Measurements from ENCODE around the gene ITIH6. TPM values are rescaled to one million over a fixed set of nuclear protein-coding genes. Genes with fewer than 3 reads are reported as not detected.
"Not testable (repeated sequence)": the region's sequence is repeated elsewhere in the genome, so short reads cannot be mapped to it uniquely, and the experiment has no call there.

Gene ITIH6
- total RNA-seq, 6 experiments from 2014 or later, result not detected

DNA sequence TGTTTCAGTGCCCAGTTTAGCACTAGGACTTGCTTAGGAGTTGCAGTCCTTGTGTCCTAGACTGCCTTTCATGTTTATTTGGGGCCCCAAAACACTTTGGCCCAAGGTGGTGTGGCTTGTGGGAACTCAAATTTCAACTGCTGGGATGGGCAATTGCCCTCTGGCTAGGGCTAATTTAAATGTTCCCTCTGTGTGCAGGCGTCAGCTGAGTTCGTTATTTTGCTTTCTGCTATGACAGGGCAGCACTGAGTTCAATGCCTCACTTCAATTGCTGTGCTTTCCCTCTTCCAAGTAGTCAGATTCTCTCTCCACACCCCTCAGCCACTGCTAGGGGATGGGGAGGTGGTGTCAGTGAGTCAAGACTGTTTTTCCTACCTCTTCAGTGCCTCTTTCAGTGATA lies 51.1 kb downstream of the ITIH6 start:
- Histone ChIP-seq H3K4me3 (no peak overlapping the region), H3K36me3 (no peaks in the 10 kb centered on the region), H3K27me3 (no peaks in the 10 kb centered on the region), H3K9me3 (no peaks in the 10 kb centered on the region), H3K27ac (no peak overlapping the region), H3K4me1 (no peaks in the 10 kb centered on the region)
- no peak for ATAC-seq
- whole genome bisulfite sequencing (ENCODE audit: insufficient coverage, low coverage, low lambda C conversion rate, missing lambda C conversion rate), result 29% methylated on average over 2 of the region's 2 CpGs
- no peak for DNase-seq
- intact Hi-C loops (cut with DNase I), result no loop called here
- TF ChIP-seq, protein P1, sequence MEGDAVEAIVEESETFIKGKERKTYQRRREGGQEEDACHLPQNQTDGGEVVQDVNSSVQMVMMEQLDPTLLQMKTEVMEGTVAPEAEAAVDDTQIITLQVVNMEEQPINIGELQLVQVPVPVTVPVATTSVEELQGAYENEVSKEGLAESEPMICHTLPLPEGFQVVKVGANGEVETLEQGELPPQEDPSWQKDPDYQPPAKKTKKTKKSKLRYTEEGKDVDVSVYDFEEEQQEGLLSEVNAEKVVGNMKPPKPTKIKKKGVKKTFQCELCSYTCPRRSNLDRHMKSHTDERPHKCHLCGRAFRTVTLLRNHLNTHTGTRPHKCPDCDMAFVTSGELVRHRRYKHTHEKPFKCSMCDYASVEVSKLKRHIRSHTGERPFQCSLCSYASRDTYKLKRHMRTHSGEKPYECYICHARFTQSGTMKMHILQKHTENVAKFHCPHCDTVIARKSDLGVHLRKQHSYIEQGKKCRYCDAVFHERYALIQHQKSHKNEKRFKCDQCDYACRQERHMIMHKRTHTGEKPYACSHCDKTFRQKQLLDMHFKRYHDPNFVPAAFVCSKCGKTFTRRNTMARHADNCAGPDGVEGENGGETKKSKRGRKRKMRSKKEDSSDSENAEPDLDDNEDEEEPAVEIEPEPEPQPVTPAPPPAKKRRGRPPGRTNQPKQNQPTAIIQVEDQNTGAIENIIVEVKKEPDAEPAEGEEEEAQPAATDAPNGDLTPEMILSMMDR (IDR thresholded peaks at IDR 0.05), result no peak
- no peak for TF ChIP-seq POLR2A (IDR thresholded peaks at IDR 0.05)

DNA sequence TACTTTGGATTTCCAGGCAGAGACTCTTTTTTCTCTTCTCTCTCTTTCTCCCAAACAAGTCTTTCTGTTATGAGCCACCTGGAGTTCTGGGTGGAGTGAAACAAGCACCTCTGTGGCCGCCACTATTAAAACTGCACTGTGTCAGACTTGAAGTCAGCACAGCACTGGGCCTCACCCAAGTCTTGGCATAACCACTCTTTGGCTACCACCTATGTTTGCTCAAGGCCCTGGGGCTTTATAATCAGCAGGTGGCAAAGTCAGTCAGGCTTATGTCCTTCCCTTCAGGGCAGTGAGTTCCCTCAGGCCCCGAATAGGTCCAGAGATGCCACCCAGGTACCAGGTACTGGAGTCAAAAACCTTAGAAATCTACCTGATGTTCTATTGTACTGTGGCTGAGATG lies 52.4 kb downstream of the ITIH6 start:
- DNase-seq, result peak in 1 of 3 donors; percentile 47
- TF ChIP-seq POLR2A (IDR thresholded peaks at IDR 0.05), result no peak
- TF ChIP-seq, protein P1 (IDR thresholded peaks at IDR 0.05), result no peak
- WGBS (ENCODE audit: insufficient coverage, low coverage, low lambda C conversion rate, missing lambda C conversion rate), result 38% methylated on average over 1 of the region's 2 CpGs
- no peak overlapping the region for H3K4me3 ChIP-seq
- no peaks in the 10 kb centered on the region for H3K9me3 ChIP-seq
- intact Hi-C loops (cut with DNase I), result no loop called here
- H3K27me3 ChIP-seq, result no peaks in the 10 kb centered on the region
- peak; percentile 51 to 77 (median 66) for ATAC-seq
- H3K4me1 ChIP-seq, result no peaks in the 10 kb centered on the region
- no peaks in the 10 kb centered on the region for H3K36me3 ChIP-seq
- H3K27ac ChIP-seq, result no peak overlapping the region

DNA sequence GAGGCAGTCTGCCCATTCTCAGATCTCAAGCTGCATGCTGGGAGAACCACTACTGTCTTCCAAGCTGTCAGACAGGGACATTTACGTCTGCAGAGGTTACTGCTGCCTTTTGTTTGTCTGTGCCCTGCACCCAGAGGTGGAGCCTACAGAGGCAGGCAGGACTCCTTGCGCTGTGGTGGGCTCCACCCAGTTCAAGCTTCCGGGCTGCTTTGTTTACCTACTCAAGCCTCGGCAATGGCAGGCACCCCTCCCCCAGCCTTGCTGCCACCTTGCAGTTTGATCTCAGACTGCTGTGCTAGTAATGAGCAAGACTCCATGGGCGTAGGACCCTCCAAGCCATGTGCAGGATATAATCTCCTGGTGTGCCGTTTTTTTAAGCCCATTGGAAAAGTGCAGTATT lies 59.5 kb downstream of the ITIH6 start:
- H3K36me3 ChIP-seq; ATAC-seq; H3K27me3 ChIP-seq; H3K27ac ChIP-seq; H3K9me3 ChIP-seq; H3K4me3 ChIP-seq; H3K4me1 ChIP-seq; DNase-seq; intact Hi-C loops (cut with DNase I): not testable (repeated sequence)
- WGBS (ENCODE audit: insufficient coverage, low coverage, low lambda C conversion rate, missing lambda C conversion rate), result 51% methylated on average over 2 of the region's 6 CpGs

DNA sequence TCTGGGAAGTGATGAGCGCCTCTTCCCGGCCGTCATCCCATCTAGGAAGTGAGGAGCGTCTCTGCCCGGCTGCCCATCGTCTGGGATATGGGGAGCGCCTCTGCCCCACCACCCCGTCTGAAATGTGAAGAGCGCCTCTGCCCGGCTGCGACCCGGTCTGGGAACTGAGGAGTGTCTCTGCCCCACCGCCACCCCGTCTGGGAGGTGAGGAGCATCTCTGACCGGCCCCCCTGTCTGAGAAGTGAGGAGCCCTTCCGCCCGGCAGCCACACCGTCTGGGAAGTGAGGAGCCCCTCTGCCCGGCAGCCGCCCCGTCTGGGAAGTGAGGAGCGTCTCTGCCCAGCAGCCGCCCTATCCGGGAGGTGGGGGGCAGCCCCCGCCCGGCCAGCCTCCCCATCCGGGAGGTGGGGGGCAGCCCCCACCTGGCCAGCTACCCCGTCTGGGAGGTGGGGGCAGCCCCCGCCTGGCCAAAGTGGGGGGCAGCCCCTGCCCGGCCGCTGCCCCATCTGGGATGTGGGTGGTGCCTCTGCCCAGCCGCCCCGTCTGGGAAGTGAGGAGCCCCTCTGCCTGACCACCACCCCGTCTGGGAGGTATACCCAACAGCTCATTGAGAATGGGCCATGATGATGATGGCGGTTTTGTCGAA lies 61.6 kb downstream of the ITIH6 start:
- ATAC-seq; H3K36me3 ChIP-seq; H3K9me3 ChIP-seq; intact Hi-C loops (cut with DNase I); H3K27ac ChIP-seq; H3K27me3 ChIP-seq; H3K4me3 ChIP-seq; H3K4me1 ChIP-seq; DNase-seq: not testable (repeated sequence)
- WGBS (ENCODE audit: insufficient coverage, low coverage, low lambda C conversion rate, missing lambda C conversion rate), result 70% methylated on average over 3 of the region's 36 CpGs

DNA sequence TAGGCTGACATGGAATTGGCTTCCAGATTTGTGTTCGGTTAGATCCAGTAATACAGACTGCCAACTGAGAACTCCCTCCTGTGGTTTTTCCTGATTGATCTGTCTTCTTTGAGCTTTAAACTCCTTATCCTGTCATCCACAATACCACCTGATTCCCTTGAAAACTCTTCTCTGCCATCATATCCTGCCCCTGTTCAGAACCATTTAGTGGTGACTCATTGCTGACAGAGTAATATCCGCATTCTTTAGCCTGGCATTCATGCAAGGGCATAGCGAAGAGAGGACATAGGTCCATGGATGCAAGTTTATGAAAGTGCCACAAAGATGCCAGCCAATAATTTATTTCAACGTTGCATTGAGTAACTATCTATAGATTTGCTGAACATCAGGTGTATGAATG lies 76.6 kb downstream of the ITIH6 start:
- no peaks in the 10 kb centered on the region for H3K4me1 ChIP-seq
- no peak overlapping the region for H3K4me3 ChIP-seq
- TF ChIP-seq, protein P1 (IDR thresholded peaks at IDR 0.05), result no peak
- ATAC-seq (no peak), DNase-seq (no peak)
- no peaks in the 10 kb centered on the region for H3K9me3 ChIP-seq
- WGBS (ENCODE audit: insufficient coverage, low coverage, low lambda C conversion rate, missing lambda C conversion rate), result 71% methylated on average over 4 of the region's 4 CpGs
- no peak overlapping the region for H3K27ac ChIP-seq
- H3K27me3 ChIP-seq, result no peaks in the 10 kb centered on the region
- H3K36me3 ChIP-seq, result no peaks in the 10 kb centered on the region
- intact Hi-C loops (cut with DNase I), result no loop called here

DNA sequence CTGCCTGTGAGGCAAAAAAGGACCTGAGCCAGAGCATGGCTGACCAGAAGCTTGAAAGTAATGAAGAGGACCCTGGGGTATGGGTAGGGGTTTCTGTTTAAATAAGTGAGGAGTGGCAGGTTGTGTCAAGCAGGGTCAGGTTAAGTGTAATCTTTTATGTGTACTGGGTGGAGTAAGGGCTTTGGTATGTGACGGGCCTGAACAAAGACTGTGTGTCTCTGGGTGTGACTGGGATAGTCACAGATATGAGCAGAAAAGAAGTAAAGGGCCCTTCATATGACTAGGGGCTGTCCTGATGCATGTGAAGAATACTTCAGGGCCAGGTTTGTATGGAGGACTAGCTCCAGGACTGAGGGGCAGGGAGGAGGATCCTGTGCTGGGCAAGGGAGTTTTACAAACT lies 82.4 kb downstream of the ITIH6 start:
- Histone ChIP-seq H3K36me3 (no peaks in the 10 kb centered on the region), H3K27me3 (no peaks in the 10 kb centered on the region), H3K4me1 (no peaks in the 10 kb centered on the region), H3K9me3 (no peaks in the 10 kb centered on the region), H3K4me3 (no peak overlapping the region), H3K27ac (no peak overlapping the region)
- TF ChIP-seq POLR2A (IDR thresholded peaks at IDR 0.05), result no peak
- DNase-seq, result no peak
- ATAC-seq, result no peak
- intact Hi-C loops (cut with DNase I), result no loop called here
- 60% methylated on average over 1 of the region's 1 CpG for WGBS (ENCODE audit: insufficient coverage, low coverage, low lambda C conversion rate, missing lambda C conversion rate)

Measured in right lobe of liver (tissue), 6 donors.